T47D (cell line): ENCODE data around the gene PRTG.
"Not testable (repeated sequence)": the region's sequence is repeated elsewhere in the genome, so short reads cannot be mapped to it uniquely, and the experiment has no call there.

Source experiments
- DNase-seq, 2 experiments: peaks; one replicate each; pipeline versions ENCODE4 v3.0.0 to v3.0.0-alpha.2; 2011 to 2012; ENCODE audit warnings: low read depth in 1 of 2, low spot score in 1 of 2
- JUND ChIP-seq: IDR thresholded peaks from 2 replicates; pipeline ENCODE4 v1.6.1; 2012; ENCODE audit warnings: low read depth
- in situ Hi-C: cut with HindIII; loops from 2 replicates; pipeline ENCODE4 v1.10.0; 2016; ENCODE audit warnings: low sequenced_read_pairs, low pct_unique_long_range_greater_than_20kb

The PRTG gene

GRCh38 chr15:55703873-55704301, 39.1 kb downstream of the PRTG start:
- DNase-seq = no peak
- in situ Hi-C loops = no loop called here
- TF ChIP-seq JUND = no peak

- in situ Hi-C loops = no loop called here
- TF ChIP-seq JUND = no peak
- no peak for DNase-seq
Observed at GRCh38 chr15:55700876-55701275, 42.1 kb downstream of the PRTG start.

GRCh38 chr15:55698653-55699052, 44.3 kb downstream of the PRTG start:
- no peak for TF ChIP-seq JUND
- in situ Hi-C loops = no loop called here
- no peak for DNase-seq

- no peak for DNase-seq
- no peak for TF ChIP-seq JUND
- in situ Hi-C loops = no loop called here
Observed at GRCh38 chr15:55696221-55696620, 46.7 kb downstream of the PRTG start.

GRCh38 chr15:55695432-55695831, 47.5 kb downstream of the PRTG start:
- in situ Hi-C loops = no loop called here
- no peak for DNase-seq
- no peak for TF ChIP-seq JUND

GRCh38 chr15:55694652-55695150, 48.3 kb downstream of the PRTG start:
- in situ Hi-C loops = no loop called here
- TF ChIP-seq JUND = no peak
- DNase-seq = no peak

- in situ Hi-C loops, DNase-seq: not testable (repeated sequence)
Observed at GRCh38 chr15:55693116-55693515, 49.8 kb downstream of the PRTG start.

- no peak for TF ChIP-seq JUND
- in situ Hi-C loops = no loop called here
- DNase-seq = no peak
Observed at GRCh38 chr15:55687792-55688191, 55.2 kb downstream of the PRTG start.

GRCh38 chr15:55685286-55685685, 57.7 kb downstream of the PRTG start:
- in situ Hi-C loops = no loop called here
- no peak for DNase-seq
- no peak for TF ChIP-seq JUND

- no peak for DNase-seq
- no peak for TF ChIP-seq JUND
- in situ Hi-C loops = no loop called here
Observed at GRCh38 chr15:55683376-55683775, 59.6 kb downstream of the PRTG start.

GRCh38 chr15:55681631-55682030, 61.3 kb downstream of the PRTG start:
- TF ChIP-seq JUND = no peak
- no peak for DNase-seq
- in situ Hi-C loops = no loop called here

- DNase-seq = no peak
- no peak for TF ChIP-seq JUND
- in situ Hi-C loops = no loop called here
Observed at GRCh38 chr15:55676507-55676906, 66.4 kb downstream of the PRTG start.

GRCh38 chr15:55673287-55673686, 69.7 kb downstream of the PRTG start:
- no peak for TF ChIP-seq JUND
- DNase-seq = no peak
- in situ Hi-C loops = no loop called here

- no peak for TF ChIP-seq JUND
Observed at GRCh38 chr15:55669270-55669669, 73.7 kb downstream of the PRTG start.

More at GRCh38 chr15:55669270-55669669, 73.7 kb downstream of the PRTG start:
- in situ Hi-C loops = no loop called here
- no peak for DNase-seq
